ENCODE data around the gene COL4A1.

The COL4A1 gene

GRCh38 chr13:110107568-110108347, 199.2 kb downstream of the COL4A1 start:
- no peak for DNase-seq

GRCh38 chr13:110106726-110107125, 200.2 kb downstream of the COL4A1 start:
- DNase-seq: no peak

GRCh38 chr13:110105136-110105535, 201.8 kb downstream of the COL4A1 start:
- DNase-seq: no peak

GRCh38 chr13:110103534-110103933, 203.4 kb downstream of the COL4A1 start:
- no peak for DNase-seq

DNA sequence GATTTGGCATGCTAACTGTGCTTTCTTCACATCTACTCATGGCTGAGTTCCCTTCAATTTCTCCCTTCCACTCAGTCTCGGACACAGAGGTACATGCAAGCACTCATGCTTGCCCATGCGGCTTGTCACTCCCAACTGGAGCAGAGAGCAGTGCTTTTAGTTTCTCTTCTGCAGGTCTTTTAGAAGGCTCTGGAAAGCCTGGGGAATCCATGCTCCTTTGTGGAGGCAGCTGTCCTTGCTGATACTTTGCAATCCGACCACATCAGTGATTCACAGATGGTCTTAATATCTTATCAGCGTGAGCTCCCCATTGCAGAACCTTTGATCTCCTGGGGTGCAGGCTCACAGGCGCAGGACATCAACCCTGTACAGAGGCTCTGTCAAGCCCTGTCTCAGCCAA, 203.9 kb downstream of the COL4A1 start:
- no peak for DNase-seq

DNA sequence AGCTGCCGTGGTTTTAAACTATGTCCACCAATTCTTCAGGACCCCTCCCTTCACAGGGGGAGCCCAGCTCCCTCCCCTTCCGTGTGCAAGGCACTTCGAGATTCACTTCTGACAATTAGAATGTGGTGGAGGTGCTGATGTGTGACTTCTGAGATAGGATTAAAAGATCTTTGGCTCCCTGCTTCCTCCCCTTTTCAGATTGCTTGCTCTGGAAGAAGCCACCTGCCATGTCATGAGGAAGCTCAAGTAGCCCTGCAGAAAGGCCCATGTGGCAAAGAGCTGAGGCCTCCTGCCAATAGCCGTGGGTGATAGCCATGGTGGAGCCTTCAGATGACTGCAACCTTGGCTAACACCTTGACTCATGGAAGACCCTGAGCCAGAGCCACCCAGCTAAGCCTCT, 204.9 kb downstream of the COL4A1 start:
- no peak for DNase-seq

DNA sequence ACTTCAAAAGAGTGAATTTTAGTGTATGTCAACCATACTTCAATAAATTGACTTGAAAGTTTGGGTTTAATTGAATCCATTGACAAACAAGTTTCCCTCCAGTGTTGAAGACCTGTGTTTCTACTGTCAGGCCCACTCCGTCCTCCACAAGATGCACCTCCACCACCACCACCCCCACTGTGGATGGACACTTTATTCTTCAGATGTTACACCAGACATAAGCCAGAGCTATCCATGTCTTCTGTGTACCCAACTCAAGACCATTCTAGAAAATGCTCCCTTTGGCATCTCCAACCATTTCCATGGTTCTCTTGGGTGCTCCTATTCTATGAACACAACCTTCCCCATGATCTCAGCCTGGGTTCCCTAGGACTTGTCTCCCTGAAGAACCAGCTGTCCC, 207.0 kb downstream of the COL4A1 start:
- no peak for DNase-seq
